IMR-90 (cell line): ENCODE measurements around the gene MYH9. TPM values are rescaled to one million over a fixed set of nuclear protein-coding genes. Genes with fewer than 3 reads are reported as not detected.
"Not testable (repeated sequence)": the region's sequence is repeated elsewhere in the genome, so short reads cannot be mapped to it uniquely, and the experiment has no call there.

Source experiments
- ATAC-seq: fragments of 200-7000 bp; cut with Tn5 transposase; 2 replicates; pipeline ENCODE4 v1.9.1; 2020; ENCODE audit warnings: low read depth, mild to moderate bottlenecking, moderate library complexity
- BruUV-seq: library from RNA; stranded (reverse); fragments of 400-500 nt; replicated peaks from 2 replicates; lab custom pipeline; 2021; lab: Mats Ljungman, UMichigan
- CTCF ChIA-PET: fragments of 300-600 bp; formaldehyde crosslinking; extraction: SDS; loops from one replicate; lab custom pipeline; 2021; ENCODE audit warnings: antibody characterized with exemption; lab: Yijun Ruan, JAX
- POLR2A ChIA-PET: fragments of 300-600 bp; sonication (Branson Sonifier 250); formaldehyde crosslinking; loops from one replicate; lab custom pipeline; 2022; ENCODE audit warnings: antibody characterized with exemption; ENCODE audit not compliant: unreplicated experiment; lab: Charles Lee
- DNase-seq: peaks from one replicate; pipeline ENCODE4 v3.0.0; 2013
- H2AFZ ChIP-seq: replicated peaks from 2 replicates; pipeline ENCODE3; 2013; ENCODE audit warnings: low read length, mild to moderate bottlenecking; ENCODE audit not compliant: poor library complexity
- H2AK5ac ChIP-seq: 2 replicates; pipeline ENCODE4 v1.6.1; 2013; ENCODE audit warnings: low read depth, low read length, inconsistent platforms
- H2AK9ac ChIP-seq: replicated peaks from 2 replicates; pipeline ENCODE3; 2013; ENCODE audit warnings: mild to moderate bottlenecking, low read depth, low read length, moderate library complexity; ENCODE audit not compliant: poor library complexity
- H2BK120ac ChIP-seq: 2 replicates; pipeline ENCODE4 v1.6.1; 2013; ENCODE audit warnings: low read depth, low read length, inconsistent platforms
- H2BK15ac ChIP-seq: 3 replicates; pipeline ENCODE4 v1.6.1; 2013; ENCODE audit warnings: low read depth, low read length, inconsistent platforms
- H2BK20ac ChIP-seq: 2 replicates; pipeline ENCODE4 v1.6.1; 2013; ENCODE audit warnings: low read depth, mild to moderate bottlenecking, inconsistent platforms, low read length, moderate library complexity
- H2BK5ac ChIP-seq: 2 replicates; pipeline ENCODE4 v1.6.1; 2013; ENCODE audit warnings: mild to moderate bottlenecking, low read depth, low read length, inconsistent platforms; ENCODE audit not compliant: poor library complexity, severe bottlenecking
- H3K14ac ChIP-seq: replicated peaks from 2 replicates; pipeline ENCODE4 v1.6.1; 2013; ENCODE audit warnings: low read depth, low read length, inconsistent platforms
- H3K18ac ChIP-seq: 2 replicates; pipeline ENCODE4 v1.6.1; 2013; ENCODE audit warnings: low read depth, low read length, control low read depth
- H3K23ac ChIP-seq: 2 replicates; pipeline ENCODE4 v1.6.1; 2013; ENCODE audit warnings: low read depth, low read length, inconsistent platforms
- H3K27ac ChIP-seq: 2 replicates; pipeline ENCODE4 v1.5.1; 2013; ENCODE audit warnings: mild to moderate bottlenecking, control low read depth, low read length; ENCODE audit not compliant: insufficient read depth
- H3K27me3 ChIP-seq: 2 replicates; pipeline ENCODE4 v1.6.1; 2013; ENCODE audit warnings: low read length; ENCODE audit not compliant: control insufficient read depth, insufficient read depth
- H3K36me3 ChIP-seq: 2 replicates; pipeline ENCODE4 v1.6.1; 2013; ENCODE audit warnings: low read length, mixed read lengths; ENCODE audit not compliant: control insufficient read depth, insufficient read depth
- H3K4ac ChIP-seq: 2 replicates; pipeline ENCODE4 v1.6.1; 2013; ENCODE audit warnings: low read depth, low read length, inconsistent platforms
- H3K4me1 ChIP-seq: 2 replicates; pipeline ENCODE4 v1.6.1; 2013; ENCODE audit warnings: low read length, mixed read lengths; ENCODE audit not compliant: control insufficient read depth, insufficient read depth
- H3K4me2 ChIP-seq: 2 replicates; pipeline ENCODE4 v1.6.1; 2013; ENCODE audit warnings: low read depth, mild to moderate bottlenecking, control low read depth, low read length, moderate library complexity
- H3K4me3 ChIP-seq: 2 replicates; pipeline ENCODE4 v1.5.1; 2013; ENCODE audit warnings: low read depth, mild to moderate bottlenecking, control low read depth, low read length, moderate library complexity; ENCODE audit not compliant: insufficient read depth
- H3K56ac ChIP-seq: 2 replicates; pipeline ENCODE4 v1.6.1; 2013; ENCODE audit warnings: low read length, inconsistent platforms; ENCODE audit not compliant: insufficient read depth; ENCODE audit errors: extremely low read depth
- H3K79me1 ChIP-seq, 2 experiments: 2 replicates each; pipeline ENCODE4 v1.6.1; 2013; ENCODE audit warnings: low read length in 2 of 2, inconsistent platforms in 1 of 2, low read depth in 1 of 2
- H3K9ac ChIP-seq: 2 replicates; pipeline ENCODE4 v1.6.1; 2013; ENCODE audit warnings: low read depth, low read length, control low read depth
- H3K9me1 ChIP-seq: 2 replicates; pipeline ENCODE4 v1.6.1; 2013; ENCODE audit warnings: low read length, inconsistent platforms; ENCODE audit not compliant: insufficient read depth
- H3K9me3 ChIP-seq: 2 replicates; pipeline ENCODE4 v1.6.1; 2013; ENCODE audit warnings: low read length; ENCODE audit not compliant: control insufficient read depth, insufficient read depth
- H4K20me1 ChIP-seq: 2 replicates; pipeline ENCODE4 v1.6.1; 2013; ENCODE audit warnings: low read length, inconsistent platforms; ENCODE audit not compliant: insufficient read depth
- H4K5ac ChIP-seq: 2 replicates; pipeline ENCODE4 v1.6.1; 2013; ENCODE audit warnings: mild to moderate bottlenecking, low read depth, low read length, control low read depth
- H4K8ac ChIP-seq, 2 experiments: 2 replicates each; pipeline ENCODE4 v1.6.1; 2013; ENCODE audit warnings: low read depth in 2 of 2, low read length in 2 of 2, control low read depth in 1 of 2, inconsistent platforms in 1 of 2
- H4K91ac ChIP-seq: 2 replicates; pipeline ENCODE4 v1.6.1; 2013; ENCODE audit warnings: low read depth, low read length, inconsistent platforms; ENCODE audit not compliant: insufficient read depth
- ELK1 ChIP-seq: fragments of 150-350 bp; IDR thresholded peaks from 2 replicates; pipeline ENCODE4 v1.6.1; 2016; ENCODE audit warnings: low read depth, mild to moderate bottlenecking, low read length, moderate library complexity, borderline replicate concordance
- WGBS, 2 experiments: methylation state at CpG; one replicate each; pipeline versions ENCODE4 v1.1.5 to v1.1.7; 2013; ENCODE audit warnings: missing lambda C conversion rate in 2 of 2; ENCODE audit not compliant: insufficient read length in 1 of 2; ENCODE audit errors: extremely low coverage in 2 of 2; 5-methylcytosine and 5-hydroxymethylcytosine counted together
- dilution Hi-C: fragments of 300-500 bp; cut with HindIII; formaldehyde crosslinking; loops from one replicate; pipeline ENCODE4 v1.14.3; 2018; ENCODE audit warnings: low sequenced_read_pairs; ENCODE audit not compliant: unreplicated experiment
- in situ Hi-C: fragments of 300-500 bp; cut with MboI; formaldehyde crosslinking; loops from 3 replicates; pipeline ENCODE4 v1.14.3; 2019; ENCODE audit warnings: low sequenced_read_pairs, inconsistent platforms, mixed read lengths
- intact Hi-C: fragments of 100-400 bp; cut with micrococcal nuclease; formaldehyde crosslinking; loops from 2 replicates; pipeline ENCODE4 v1.10.0; 2022
- polyA plus RNA-seq, 3 experiments: library from polyadenylated mRNA; depleted of rRNA; stranded (reverse); fragments of >200 nt; gene quantifications; 2 replicates each; pipeline ENCODE4 v1.2.3, GENCODE V29; 2012; ENCODE audit warnings: low replicate concordance in 1 of 3
- total RNA-seq: library from RNA; depleted of rRNA; stranded (reverse); fragments of >200 nt; gene quantifications from 2 replicates; pipeline ENCODE4 v1.2.3, GENCODE V29; 2012

Gene MYH9
- total and polyA plus RNA-seq, 2 of the 4 experiments (the other 2 are of a cell fraction): 475 to 554 TPM

DNA sequence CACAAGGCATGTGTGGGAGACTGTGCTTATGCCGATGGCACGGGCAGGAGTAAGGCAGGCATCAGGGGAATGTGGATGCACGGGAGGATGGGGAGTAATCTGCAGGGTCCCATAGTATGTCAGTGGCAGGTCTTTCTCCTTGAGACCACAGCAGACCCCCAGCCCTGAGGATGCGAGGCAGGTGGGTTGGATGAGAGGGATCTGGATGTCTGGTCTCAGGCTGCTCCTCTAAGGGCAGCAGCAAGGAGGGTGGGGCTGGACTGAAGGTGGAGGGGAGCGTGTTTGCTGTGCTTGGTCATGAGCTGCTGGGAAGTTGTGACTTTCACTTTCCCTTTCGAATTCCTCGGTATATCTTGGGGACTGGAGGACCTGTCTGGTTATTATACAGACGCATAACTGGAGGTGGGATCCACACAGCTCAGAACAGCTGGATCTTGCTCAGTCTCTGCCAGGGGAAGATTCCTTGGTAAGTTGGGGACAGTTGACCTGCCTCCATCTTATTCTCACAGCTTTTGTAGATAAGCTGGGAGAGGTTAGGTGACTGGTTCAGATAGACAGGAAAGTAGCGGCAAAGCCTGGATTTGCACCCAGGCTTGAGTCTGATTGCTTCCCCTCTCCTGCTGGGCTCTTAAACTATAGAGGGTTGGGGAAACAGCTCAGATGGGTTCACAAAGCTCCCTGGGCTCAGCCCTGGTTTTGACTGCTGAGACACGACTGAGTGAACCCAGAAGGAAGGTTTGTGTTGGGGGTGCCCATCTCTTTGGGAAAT is 134.8 kb downstream of the MYH9 start, which contains the start of gene APOL1:
APOL1 (plus strand) TSS at position 380 of the 769 bp plus-strand sequence. CDS start 1,823 bp downstream, outside the sequence.
- Histone ChIP-seq H3K9me3 (no peaks in the 10 kb centered on the region), H3K4me1 (peaks cover 4% of the 10 kb centered on the region; the same call in 1 of the 2 replicates), H2BK20ac (no peak within 1 kb of the TSS), H3K4me2 (peak within 1 kb of the TSS; percentile 91), H3K23ac (peak within 1 kb of the TSS; percentile 3; the same call in 1 of the 2 replicates), H2BK120ac (no peak within 1 kb of the TSS), H3K56ac (no peak within 1 kb of the TSS), H2AFZ (peak within 1 kb of the TSS; percentile 24), H3K14ac (peak within 1 kb of the TSS; percentile 30), H3K18ac (peak within 1 kb of the TSS; percentile 45; the same call in 1 of the 2 replicates), H3K27me3 (no peaks in the 10 kb centered on the region), H2BK5ac (no peak within 1 kb of the TSS), H3K79me1 (no peaks in the 10 kb centered on the region), H3K4me3 (peak within 1 kb of the TSS; percentile 32; the same call in 1 of the 2 replicates), H2AK5ac (peak within 1 kb of the TSS; percentile 27; the same call in 1 of the 2 replicates), H2AK9ac (peak within 1 kb of the TSS; percentile 5), H3K9ac (no peak within 1 kb of the TSS; the same call in 1 of the 2 replicates), H4K91ac (no peak within 1 kb of the TSS), H4K8ac (peak within 1 kb of the TSS; percentile 49 to 84), H3K36me3 (no peaks in the 10 kb centered on the region), H4K20me1 (no peaks in the 10 kb centered on the region), H3K4ac (peak within 1 kb of the TSS; percentile 40; the same call in 1 of the 2 replicates), H4K5ac (peak within 1 kb of the TSS; percentile 84), H3K27ac (no peak within 1 kb of the TSS), H2BK15ac (peak within 1 kb of the TSS; percentile 48; the same call in 1 of the 3 replicates), H3K9me1 (peaks cover 3% of the 10 kb centered on the region; the same call in 1 of the 2 replicates)
- 83% methylated on average over 1 of the region's 10 CpGs; no CpG with 5 or more reads in 1 of the 2 experiments for WGBS, 2 experiments
- intact Hi-C loops (no loop called here), dilution Hi-C loops (no loop called here), in situ Hi-C loops (no loop called here)
- ATAC-seq: peak; percentile 68
- BruUV-seq: no TSS peak
- ChIA-PET POLR2A (no interaction called here), CTCF (no interaction called here)
- no peak for TF ChIP-seq ELK1
- DNase-seq: peak; percentile 43

GRCh38 chr22:36251979-36252608 is 135.7 kb downstream of the MYH9 start:
- H2BK15ac ChIP-seq, H2AK9ac ChIP-seq, H3K27ac ChIP-seq, H3K18ac ChIP-seq, dilution Hi-C loops, H3K36me3 ChIP-seq, DNase-seq, H3K9me1 ChIP-seq, ATAC-seq, H3K9me3 ChIP-seq, H2AK5ac ChIP-seq, intact Hi-C loops, CTCF ChIA-PET, H4K5ac ChIP-seq, H3K79me1 ChIP-seq, H3K4me1 ChIP-seq, H3K56ac ChIP-seq, H3K27me3 ChIP-seq, POLR2A ChIA-PET, H4K20me1 ChIP-seq, H3K4me3 ChIP-seq, BruUV-seq, H4K8ac ChIP-seq, H4K91ac ChIP-seq, H3K4me2 ChIP-seq, H2BK120ac ChIP-seq, H3K14ac ChIP-seq, in situ Hi-C loops, H3K4ac ChIP-seq, H2BK5ac ChIP-seq, H2BK20ac ChIP-seq, H3K9ac ChIP-seq, H2AFZ ChIP-seq, H3K23ac ChIP-seq: not testable (repeated sequence)
- WGBS, 2 experiments: 100% methylated on average over 1 of the region's 7 CpGs; no CpG with 5 or more reads in 1 of the 2 experiments
